Panc1 (cell line): ENCODE data around the gene LPIN1. TPM values are rescaled to one million over a fixed set of nuclear protein-coding genes. Genes with fewer than 3 reads are reported as not detected.

Experiments
- ATAC-seq: fragments of 200-7000 bp; cut with Tn5 transposase; 2 replicates; pipeline ENCODE4 v1.9.1; 2020; ENCODE audit warnings: mild to moderate bottlenecking, moderate library complexity
- BruUV-seq: library from RNA; stranded (reverse); fragments of 400-500 nt; replicated peaks from 2 replicates; lab custom pipeline; 2021; lab: Mats Ljungman, UMichigan
- CTCF ChIA-PET: fragments of 300-600 bp; sonication (Branson Sonifier 250); formaldehyde crosslinking; loops from one replicate; lab custom pipeline; 2022; ENCODE audit warnings: antibody characterized with exemption; lab: Charles Lee
- POLR2A ChIA-PET: fragments of 300-600 bp; sonication (Branson Sonifier 250); formaldehyde crosslinking; loops from one replicate; lab custom pipeline; 2022; ENCODE audit warnings: antibody characterized with exemption; lab: Charles Lee
- DNase-seq: peaks from one replicate; pipeline ENCODE4 v3.0.0-alpha.2; 2010; ENCODE audit warnings: low read depth, low spot score
- H3K27ac ChIP-seq: 2 replicates; pipeline ENCODE4 v1.5.1; 2011; ENCODE audit warnings: mild to moderate bottlenecking, low read length, inconsistent platforms
- H3K27me3 ChIP-seq: fragments of 200-500 bp; sonication (Bioruptor generic); 2 replicates; pipeline ENCODE4 v1.6.0; 2014; ENCODE audit warnings: low read length, inconsistent platforms; ENCODE audit not compliant: control insufficient read depth, insufficient read depth
- H3K36me3 ChIP-seq: fragments of 200-500 bp; sonication (Bioruptor generic); 2 replicates; pipeline ENCODE4 v1.5.1; 2014; ENCODE audit warnings: inconsistent platforms, mild to moderate bottlenecking, low read length, moderate library complexity; ENCODE audit not compliant: control insufficient read depth, insufficient read depth
- H3K4me1 ChIP-seq: 2 replicates; pipeline ENCODE4 v1.5.1; 2011; ENCODE audit warnings: inconsistent platforms, mild to moderate bottlenecking, low read length, moderate library complexity; ENCODE audit not compliant: control insufficient read depth, insufficient read depth
- H3K4me3 ChIP-seq, 2 experiments: 2 replicates each; pipeline ENCODE4 v1.5.1; 2011 to 2012; ENCODE audit warnings: low read depth in 2 of 2, low read length in 2 of 2, mild to moderate bottlenecking in 2 of 2, inconsistent platforms in 1 of 2, moderate library complexity in 1 of 2
- H3K9me3 ChIP-seq: fragments of 200-500 bp; sonication (Bioruptor generic); 2 replicates; pipeline ENCODE4 v1.5.1; 2014; ENCODE audit warnings: low read depth, mild to moderate bottlenecking, inconsistent platforms, low read length, moderate library complexity; ENCODE audit not compliant: control insufficient read depth, insufficient read depth
- CTCF ChIP-seq: fragments of 450-650 bp; IDR thresholded peaks from 2 replicates; pipeline ENCODE4 v1.5.1; 2017; ENCODE audit warnings: mild to moderate bottlenecking
- POLR2AphosphoS5 ChIP-seq: IDR thresholded peaks from 2 replicates; pipeline ENCODE4 v1.6.1; 2012; ENCODE audit warnings: mild to moderate bottlenecking, low read depth, low read length, moderate library complexity
- REST ChIP-seq, 2 experiments: IDR thresholded peaks; 2 replicates each; pipeline ENCODE4 v1.6.1; 2011 to 2012; ENCODE audit warnings: low read depth in 2 of 2, control low read depth in 1 of 2, low read length in 1 of 2, mild to moderate bottlenecking in 1 of 2, moderate library complexity in 1 of 2; ENCODE audit not compliant: insufficient read depth in 1 of 2
- SIN3A ChIP-seq: IDR thresholded peaks from 2 replicates; pipeline ENCODE4 v1.6.1; 2012; ENCODE audit warnings: low read depth, mild to moderate bottlenecking, low read length, moderate library complexity, borderline replicate concordance; ENCODE audit not compliant: insufficient read depth
- TCF7L2 ChIP-seq: IDR thresholded peaks from 2 replicates; pipeline ENCODE4 v1.6.1; 2011; ENCODE audit warnings: mild to moderate bottlenecking, low read depth, low read length, inconsistent platforms
- in situ Hi-C: cut with HindIII; loops from 2 replicates; pipeline ENCODE4 v1.10.0; 2016; ENCODE audit warnings: low sequenced_read_pairs, low pct_unique_long_range_greater_than_20kb
- intact Hi-C: fragments of 100-400 bp; cut with micrococcal nuclease; formaldehyde crosslinking; loops from one replicate; pipeline ENCODE4 v1.10.0; 2022; ENCODE audit not compliant: unreplicated experiment
- total RNA-seq: library from RNA; stranded (reverse); gene quantifications from one replicate; pipeline ENCODE4 v1.2.1, GENCODE V29; 2021; ENCODE audit not compliant: unreplicated experiment

Gene LPIN1
- total RNA-seq, 1 experiment from 2014 or later = 51.8 TPM

- no peak for TF ChIP-seq TCF7L2
- TF ChIP-seq CTCF = no peak
- no peak for TF ChIP-seq SIN3A
- no peak for TF ChIP-seq POLR2AphosphoS5
- TF ChIP-seq REST (IDR thresholded peaks at IDR 0.05; ENCODE audit: insufficient read depth in 1 of 2, low read depth in 2 of 2, low read length in 1 of 2) = no peak
- ChIA-PET POLR2A (no interaction called here), CTCF (no interaction called here)
- H3K4me3 ChIP-seq = no peak overlapping the region
- ATAC-seq = no peak
- H3K27me3 ChIP-seq = no peaks in the 10 kb centered on the region
- no peak for DNase-seq
- H3K36me3 ChIP-seq = no peaks in the 10 kb centered on the region
- in situ Hi-C loops (no loop called here), intact Hi-C loops (no loop called here)
- H3K9me3 ChIP-seq = no peaks in the 10 kb centered on the region
- peaks cover 10% of the 10 kb centered on the region for H3K4me1 ChIP-seq
- no peak overlapping the region for H3K27ac ChIP-seq
- no TSS peak for BruUV-seq
These were observed 128.4 kb downstream of the LPIN1 start for GRCh38 chr2:11874861-11875260.

DNA sequence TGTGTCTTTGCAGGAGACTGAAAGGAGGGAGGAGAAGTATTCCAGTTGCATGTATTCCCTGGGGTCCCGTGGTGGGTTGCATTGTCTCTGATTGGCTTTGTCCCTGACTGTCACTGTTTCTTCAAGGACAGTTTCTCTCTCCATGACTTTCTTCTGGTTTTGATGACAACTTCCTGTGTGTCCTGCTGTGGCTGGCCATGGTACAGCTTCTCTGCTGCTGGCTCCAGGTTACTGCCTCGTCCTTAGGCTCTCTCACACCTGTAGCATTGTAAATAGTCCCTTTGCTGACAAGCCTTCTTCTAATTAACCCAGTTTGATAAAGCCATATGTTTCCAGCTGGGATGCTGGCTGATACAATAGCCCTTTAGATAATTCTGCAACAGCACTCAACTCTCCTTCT is 129.0 kb downstream of the LPIN1 start:
- in situ Hi-C loops (no loop called here), intact Hi-C loops (no loop called here)
- no peak for ATAC-seq
- Histone ChIP-seq H3K27ac (no peak overlapping the region), H3K9me3 (no peaks in the 10 kb centered on the region), H3K4me3 (no peak overlapping the region), H3K27me3 (no peaks in the 10 kb centered on the region), H3K4me1 (peaks cover 10% of the 10 kb centered on the region), H3K36me3 (no peaks in the 10 kb centered on the region)
- ChIA-PET CTCF (no interaction called here), POLR2A (no interaction called here)
- TF ChIP-seq TCF7L2 = no peak
- TF ChIP-seq REST (IDR thresholded peaks at IDR 0.05; ENCODE audit: insufficient read depth in 1 of 2, low read depth in 2 of 2, low read length in 1 of 2) = no peak
- TF ChIP-seq POLR2AphosphoS5 = no peak
- no peak for TF ChIP-seq SIN3A
- TF ChIP-seq CTCF = no peak
- no TSS peak for BruUV-seq
- no peak for DNase-seq
